CD14-positive monocyte (primary cell): ENCODE measurements around the gene BMPR1B. TPM values are rescaled to one million over a fixed set of nuclear protein-coding genes. Genes with fewer than 3 reads are reported as not detected.

Source experiments
- DNase-seq, 3 donors: peaks; one replicate each; pipeline ENCODE4 v3.0.0-alpha.2; 2011 to 2022
- H2AFZ ChIP-seq: 2 replicates; pipeline ENCODE4 v1.6.0; 2012; ENCODE audit warnings: mild to moderate bottlenecking, low read depth, low read length, inconsistent platforms; ENCODE audit not compliant: insufficient read depth, poor library complexity, severe bottlenecking
- H3K27ac ChIP-seq, 2 donors: 1 replicate in 1 of 2; 2 replicates in 1 of 2; pipeline ENCODE4 v1.5.1; 2012 to 2013; ENCODE audit warnings: low read length in 2 of 2, control low read depth in 1 of 2, inconsistent platforms in 1 of 2, low read depth in 1 of 2, mild to moderate bottlenecking in 1 of 2
- H3K27me3 ChIP-seq, 2 donors: one replicate each; pipeline versions ENCODE4 v1.6.0 to v1.6.1; 2011 to 2013; ENCODE audit warnings: low read length in 2 of 2; ENCODE audit not compliant: control insufficient read depth in 2 of 2, insufficient read depth in 2 of 2
- H3K36me3 ChIP-seq, 2 donors: replicated peaks in 1 of 2; 1 replicate in 1 of 2; 2 replicates in 1 of 2; pipeline versions ENCODE4 v1.5.1 to v1.6.1; 2012 to 2013; ENCODE audit warnings: low read length in 2 of 2, control low read depth in 1 of 2, inconsistent platforms in 1 of 2, mild to moderate bottlenecking in 1 of 2; ENCODE audit not compliant: insufficient read depth in 2 of 2, control insufficient read depth in 1 of 2
- H3K4me1 ChIP-seq, 2 donors: 1 replicate in 1 of 2; 2 replicates in 1 of 2; pipeline versions ENCODE4 v1.5.1 to v1.6.1; 2012 to 2013; ENCODE audit warnings: low read length in 2 of 2, control low read depth in 1 of 2, inconsistent platforms in 1 of 2, mild to moderate bottlenecking in 1 of 2, moderate library complexity in 1 of 2; ENCODE audit not compliant: insufficient read depth in 2 of 2, control insufficient read depth in 1 of 2
- H3K4me2 ChIP-seq: replicated peaks from 2 replicates; pipeline ENCODE3; 2012; ENCODE audit warnings: low read length, moderate library complexity, mild to moderate bottlenecking; ENCODE audit not compliant: poor library complexity, severe bottlenecking; ENCODE audit errors: extremely low read depth
- H3K4me3 ChIP-seq, 3 experiments: fragments of 200-600 bp in 1 of 3; sonication (generic) in 1 of 3; replicated peaks in 1 of 3; 1 replicate in 2 of 3; 2 replicates in 1 of 3; pipeline ENCODE4 v1.5.1; 2011 to 2013; ENCODE audit warnings: low read length in 3 of 3, mild to moderate bottlenecking in 3 of 3, control low read depth in 2 of 3, low read depth in 2 of 3, inconsistent platforms in 1 of 3, moderate library complexity in 1 of 3
- H3K79me2 ChIP-seq: 2 replicates; pipeline ENCODE4 v1.6.0; 2012; ENCODE audit warnings: mild to moderate bottlenecking, control low read depth, inconsistent platforms, low read length, moderate library complexity; ENCODE audit not compliant: insufficient read depth
- H3K9ac ChIP-seq: 2 replicates; pipeline ENCODE4 v1.6.0; 2017; ENCODE audit warnings: low read length, mild to moderate bottlenecking; ENCODE audit not compliant: insufficient read depth, poor library complexity, severe bottlenecking
- H3K9me3 ChIP-seq, 2 donors: replicated peaks in 1 of 2; 1 replicate in 1 of 2; 2 replicates in 1 of 2; pipeline versions ENCODE4 v1.5.1 to v1.6.1; 2012 to 2013; ENCODE audit warnings: low read length in 2 of 2, control low read depth in 1 of 2; ENCODE audit not compliant: control insufficient read depth in 1 of 2, insufficient read depth in 1 of 2
- H4K20me1 ChIP-seq: 2 replicates; pipeline ENCODE4 v1.6.0; 2012; ENCODE audit warnings: mild to moderate bottlenecking, low read length, control low read depth, moderate library complexity; ENCODE audit not compliant: insufficient read depth
- H3K27ac Mint-ChIP-seq, 7 donors: one replicate each; pipeline ENCODE4 v1.8.0; 2020; ENCODE audit warnings: mild to moderate bottlenecking in 7 of 7, mixed read lengths in 7 of 7, moderate library complexity in 6 of 7, inconsistent platforms in 2 of 7
- H3K27me3 Mint-ChIP-seq, 3 donors: one replicate each; pipeline ENCODE4 v1.8.0; 2021 to 2022; ENCODE audit warnings: low read depth in 3 of 3, mild to moderate bottlenecking in 3 of 3, mixed read lengths in 3 of 3, moderate library complexity in 3 of 3, inconsistent platforms in 1 of 3
- H3K36me3 Mint-ChIP-seq, 2 donors: one replicate each; pipeline ENCODE4 v1.8.0; 2020; ENCODE audit warnings: mixed read lengths in 2 of 2, inconsistent platforms in 1 of 2, mild to moderate bottlenecking in 1 of 2
- H3K4me1 Mint-ChIP-seq: one replicate; pipeline ENCODE4 v1.8.0; 2020; ENCODE audit warnings: mild to moderate bottlenecking, mixed read lengths
- H3K4me3 Mint-ChIP-seq, 2 donors: one replicate each; pipeline ENCODE4 v1.8.0; 2020; ENCODE audit warnings: mild to moderate bottlenecking in 2 of 2, mixed read lengths in 2 of 2, moderate library complexity in 1 of 2
- H3K9me3 Mint-ChIP-seq, 7 donors: one replicate each; pipeline ENCODE4 v1.8.0; 2020 to 2022; ENCODE audit warnings: mixed read lengths in 7 of 7, mild to moderate bottlenecking in 6 of 7, moderate library complexity in 6 of 7, inconsistent platforms in 2 of 7
- CTCF ChIP-seq: fragments of 200-600 bp; IDR thresholded peaks from one replicate; pipeline ENCODE4 v1.8.0; 2022; ENCODE audit warnings: antibody characterized with exemption, mild to moderate bottlenecking
- WGBS: methylation state at CpG from one replicate; pipeline ENCODE4 v1.1.5; 2013; ENCODE audit warnings: missing lambda C conversion rate; ENCODE audit not compliant: insufficient coverage; 5-methylcytosine and 5-hydroxymethylcytosine counted together
- intact Hi-C, 2 donors: fragments of 100-400 bp; cut with micrococcal nuclease; formaldehyde crosslinking; loops; one replicate each; pipeline versions ENCODE4 v1.15.0 to v1.15.1; 2023
- polyA plus RNA-seq, 3 donors: library from polyadenylated mRNA; depleted of rRNA in 1 of 3; unstranded in 2 of 3; stranded (reverse) in 1 of 3; fragments of 300-500 nt in 2 of 3; fragments of >200 nt in 1 of 3; fragmentation: Illumina TruSeq in 2 of 3; gene quantifications; 1 replicate in 2 of 3; 2 replicates in 1 of 3; pipeline ENCODE4 v1.2.3, GENCODE V29; 2012 to 2021

The BMPR1B gene
- polyA plus RNA-seq, 3 donors, result not detected

- H3K9me3 ChIP-seq, result no peaks in the 10 kb centered on the region
- H3K79me2 ChIP-seq, result no peaks in the 10 kb centered on the region
- H3K27me3 Mint-ChIP-seq, result peaks cover 0 to 2% (median 0%) of the 10 kb centered on the region in 3 donors
- H3K27ac ChIP-seq, result no peak overlapping the region
- no peak overlapping the region for H3K4me2 ChIP-seq
- DNase-seq, result no peak
- no peaks in the 10 kb centered on the region for H3K27me3 ChIP-seq
- no peak overlapping the region for H3K4me3 ChIP-seq
- H3K9ac ChIP-seq, result no peak overlapping the region
- H3K27ac Mint-ChIP-seq, result no peak overlapping the region
- no CpG with 5 or more reads among the region's 2 CpGs for WGBS
- no peaks in the 10 kb centered on the region for H3K4me1 ChIP-seq
- H3K36me3 Mint-ChIP-seq, result no peaks in the 10 kb centered on the region
- H4K20me1 ChIP-seq, result no peaks in the 10 kb centered on the region
- no peaks in the 10 kb centered on the region for H3K4me1 Mint-ChIP-seq
- no peak overlapping the region for H2AFZ ChIP-seq
- no peak for TF ChIP-seq CTCF
- intact Hi-C loops, result no loop called here
- H3K36me3 ChIP-seq, result no peaks in the 10 kb centered on the region
- H3K9me3 Mint-ChIP-seq, result peaks cover 0 to 2% (median 0%) of the 10 kb centered on the region in 7 donors
- no peak overlapping the region for H3K4me3 Mint-ChIP-seq
These were observed 48.6 kb downstream of the BMPR1B start for GRCh38 chr4:94806376-94806775.

- Mint-ChIP-seq H3K36me3 (no peaks in the 10 kb centered on the region), H3K4me3 (no peak overlapping the region), H3K9me3 (peaks cover 0 to 5% (median 0%) of the 10 kb centered on the region in 7 donors), H3K27me3 (no peaks in the 10 kb centered on the region), H3K27ac (no peak overlapping the region), H3K4me1 (no peaks in the 10 kb centered on the region)
- no peak overlapping the region for H3K9ac ChIP-seq
- intact Hi-C loops, result no loop called here
- no CpG with 5 or more reads among the region's 5 CpGs for WGBS
- no peak overlapping the region for H2AFZ ChIP-seq
- DNase-seq, result no peak
- H3K9me3 ChIP-seq, result no peaks in the 10 kb centered on the region
- no peaks in the 10 kb centered on the region for H3K27me3 ChIP-seq
- no peaks in the 10 kb centered on the region for H3K79me2 ChIP-seq
- H4K20me1 ChIP-seq, result no peaks in the 10 kb centered on the region
- H3K4me2 ChIP-seq, result no peak overlapping the region
- H3K36me3 ChIP-seq, result no peaks in the 10 kb centered on the region
- no peak for TF ChIP-seq CTCF
- H3K4me1 ChIP-seq, result no peaks in the 10 kb centered on the region
- H3K27ac ChIP-seq, result no peak overlapping the region
- H3K4me3 ChIP-seq, result no peak overlapping the region
These were observed 53.9 kb downstream of the BMPR1B start for GRCh38 chr4:94811643-94812042.
